ENCODE measurements around the gene ARHGAP31.
"Not testable (repeated sequence)": the region's sequence is repeated elsewhere in the genome, so short reads cannot be mapped to it uniquely, and the experiment has no call there.

ARHGAP31 gene

DNA sequence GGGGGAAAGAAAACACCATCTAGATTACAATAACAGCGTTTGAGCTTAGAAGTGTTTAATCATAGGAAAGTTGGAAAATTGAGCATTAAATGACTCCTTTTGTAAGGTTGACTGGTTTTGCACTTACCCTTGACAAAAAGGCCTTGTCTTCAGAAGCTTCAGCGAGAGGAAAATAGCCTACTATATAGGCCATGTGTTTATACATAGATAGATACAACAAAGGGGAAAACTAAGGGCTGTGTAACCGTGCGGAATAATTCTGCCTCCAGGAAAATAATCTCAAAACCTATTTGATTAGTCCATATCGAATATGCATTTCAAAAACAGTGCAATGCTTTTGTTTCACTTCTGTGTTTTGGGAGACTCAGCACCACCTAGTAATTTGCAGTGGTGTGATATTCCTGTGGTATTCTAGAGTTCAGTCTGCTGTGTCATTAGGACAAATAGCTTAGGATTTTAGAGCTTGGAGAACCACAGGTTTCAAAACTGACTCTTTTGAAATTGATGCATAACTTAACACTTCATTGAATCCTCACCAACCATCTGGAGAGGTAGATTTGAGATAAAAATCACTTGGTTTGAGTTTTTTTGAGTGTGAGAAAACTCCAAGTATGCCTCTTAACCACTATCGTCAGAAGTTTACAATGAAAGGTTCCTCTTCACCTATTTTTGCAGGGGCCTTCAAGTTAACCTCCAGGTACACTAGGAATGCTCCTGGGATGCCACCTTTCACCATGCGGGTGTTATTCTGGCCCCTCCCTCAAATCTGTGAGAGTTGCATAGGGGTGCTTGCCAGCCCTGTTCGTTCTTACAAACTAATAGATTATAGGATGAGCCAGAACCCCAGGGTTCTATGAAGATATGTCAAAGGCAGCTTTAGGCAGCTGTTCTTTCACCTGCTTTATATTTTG is 1.9 kb downstream of the ARHGAP31 start:
- DNase-seq = no peak

DNA sequence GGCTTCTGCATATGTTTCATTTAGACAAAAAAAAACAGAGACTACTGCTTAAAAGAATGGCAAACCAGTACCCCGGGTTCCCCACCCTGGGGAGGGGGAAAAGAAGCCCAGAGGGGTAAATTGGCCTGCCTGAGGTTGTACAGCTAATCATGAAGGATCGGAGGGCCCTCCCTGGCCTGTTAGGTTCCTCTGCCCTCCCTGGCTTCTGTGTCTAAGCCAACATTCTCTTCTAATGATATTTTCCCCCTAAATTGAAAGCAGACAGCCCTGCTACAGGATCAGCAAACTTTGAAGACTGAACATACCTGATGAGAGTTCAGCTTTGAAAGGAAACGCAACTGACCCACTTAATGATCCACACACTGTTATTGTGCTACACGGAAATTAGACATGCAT is 2.5 kb downstream of the ARHGAP31 start:
- no peak for DNase-seq

DNA sequence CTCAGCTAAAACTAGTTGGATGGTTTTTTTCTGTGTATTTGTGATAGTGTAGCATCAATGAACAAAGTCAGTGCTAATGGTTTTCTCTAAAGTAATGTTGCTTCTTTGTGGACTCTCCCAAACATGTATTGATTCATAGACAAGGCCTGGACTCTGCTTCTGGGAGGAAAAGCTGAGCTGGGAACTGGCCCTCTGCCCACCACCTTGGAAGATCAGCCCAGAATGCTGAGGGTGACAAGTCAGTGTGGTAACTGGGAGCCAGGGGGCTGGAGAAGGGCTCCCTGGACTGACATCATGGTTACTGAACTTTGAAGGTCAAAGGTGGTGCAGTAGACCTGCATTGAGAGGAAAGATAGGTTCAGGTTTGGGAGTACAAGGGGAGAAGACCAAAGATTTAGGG is 3.0 kb downstream of the ARHGAP31 start:
- DNase-seq = no peak

DNA sequence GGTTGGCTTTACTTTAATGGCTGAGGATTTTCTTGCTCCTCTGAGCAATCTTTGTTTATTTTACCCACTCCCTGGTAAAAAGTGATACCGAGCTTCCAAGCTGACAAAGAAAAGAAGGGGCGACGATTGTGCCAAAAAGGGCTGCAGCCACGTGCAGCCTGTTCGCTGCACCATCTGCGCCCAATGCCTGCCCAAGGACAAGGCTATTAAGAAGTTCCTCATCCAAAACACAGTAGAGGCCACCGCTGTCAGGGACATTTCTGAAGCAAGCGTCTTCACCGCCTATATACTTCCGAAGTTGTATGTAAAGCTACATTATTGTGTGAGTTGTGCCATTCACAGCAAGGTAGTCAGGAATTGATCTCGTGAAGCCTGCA is 4.4 kb downstream of the ARHGAP31 start:
- no peak for DNase-seq

DNA sequence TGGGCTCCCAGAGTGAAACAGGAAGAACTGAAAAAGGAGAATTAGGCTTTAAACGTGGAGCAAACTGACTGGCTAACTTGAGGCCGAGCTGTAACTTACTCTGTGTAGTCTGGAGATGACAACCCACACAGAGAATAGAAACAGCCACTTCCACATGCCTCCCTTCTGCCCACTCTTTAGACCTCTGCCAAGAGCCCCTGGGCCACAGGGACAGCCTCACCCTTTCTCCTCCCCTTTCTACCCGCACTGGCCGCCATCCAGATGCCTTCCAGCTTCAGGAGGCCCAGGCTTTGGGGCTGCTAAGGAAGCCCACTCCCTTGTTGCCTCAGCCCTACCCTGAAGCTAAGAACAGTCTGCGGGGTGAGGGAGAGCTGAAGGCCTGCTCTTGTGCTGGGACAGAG is 6.8 kb downstream of the ARHGAP31 start:
- DNase-seq = no peak

DNA sequence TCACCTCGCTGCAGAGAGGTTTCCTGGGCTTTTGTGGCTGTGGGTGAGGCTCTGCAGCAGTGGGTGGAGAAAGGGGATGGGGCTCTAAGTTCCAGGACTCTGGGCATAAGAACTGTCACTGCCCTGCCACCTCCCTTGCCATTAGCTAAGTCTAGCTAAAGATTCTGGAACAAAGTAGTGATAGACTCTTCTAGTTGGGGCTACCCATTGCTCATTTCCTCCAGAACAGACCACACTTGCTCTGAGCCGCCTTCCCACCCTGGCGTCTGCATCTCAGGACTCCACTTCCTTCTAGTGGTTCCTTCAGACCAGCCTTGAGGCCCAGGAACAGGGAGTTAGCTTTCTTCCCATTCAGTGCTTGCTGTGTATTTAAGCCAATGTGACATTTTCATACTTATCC is 7.5 kb downstream of the ARHGAP31 start:
- no peak for DNase-seq

DNA sequence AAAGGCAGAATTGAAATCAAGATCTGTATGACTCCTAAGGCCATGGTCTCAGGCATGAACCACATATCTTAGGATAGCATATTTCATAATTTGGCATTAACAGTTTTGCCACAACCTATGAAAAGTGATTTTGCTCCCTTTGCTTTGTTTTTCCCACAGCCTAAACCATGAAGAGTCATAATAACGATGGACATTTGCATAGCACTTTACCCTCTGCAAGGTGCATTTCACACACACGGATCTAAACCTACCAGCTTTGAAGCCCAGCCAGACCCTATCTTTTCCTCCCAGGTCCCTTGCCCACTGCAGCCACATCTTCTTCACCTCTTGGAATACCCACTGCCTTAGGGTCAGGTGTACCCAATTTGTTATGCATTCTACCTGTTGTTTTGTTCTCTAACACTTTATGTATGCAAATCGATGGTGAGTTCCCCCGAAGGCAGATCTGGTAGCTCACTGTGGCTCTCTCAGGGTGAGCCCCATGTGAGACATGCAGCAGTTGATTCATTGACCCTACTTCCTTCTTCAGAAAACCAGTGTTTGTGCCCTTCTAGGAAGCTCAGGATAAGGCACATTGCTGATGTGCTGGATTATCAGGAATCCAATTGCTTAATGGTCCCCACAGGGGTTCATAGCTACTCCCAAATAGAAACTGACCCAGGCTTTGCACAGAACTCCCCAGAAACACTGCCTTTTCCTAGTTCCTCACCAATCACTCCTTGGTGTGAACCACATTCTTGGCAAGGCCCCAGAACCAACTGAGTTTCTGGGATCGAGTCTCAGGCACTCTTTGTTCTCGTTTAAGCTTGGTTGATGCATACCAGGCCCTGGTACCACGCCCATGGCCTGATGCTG is 8.7 kb downstream of the ARHGAP31 start:
- no peak for DNase-seq

DNA sequence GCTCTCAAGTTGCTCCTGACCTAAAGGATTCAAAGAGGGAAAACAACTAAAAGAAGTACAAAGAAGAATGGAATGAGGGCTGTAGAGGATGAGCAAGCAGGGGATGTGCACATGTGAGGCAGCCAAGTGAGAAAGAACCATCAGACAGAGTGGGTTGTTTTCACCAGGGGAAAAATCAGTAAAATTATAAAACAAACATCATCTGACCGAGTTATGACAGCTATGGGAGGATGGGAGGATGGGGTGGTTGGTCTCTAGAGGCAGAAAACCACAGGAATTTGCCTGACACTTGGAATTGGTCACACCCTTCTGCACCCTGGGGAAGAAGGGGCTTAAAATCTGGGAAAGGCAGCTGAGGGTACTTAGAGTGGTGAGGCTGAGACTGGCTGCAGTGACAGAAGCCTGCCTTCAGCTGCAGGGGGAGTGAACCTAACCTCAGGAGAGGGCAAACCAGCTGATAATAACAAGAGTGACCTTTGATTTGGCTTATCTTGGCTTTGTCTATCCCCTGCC is 10.1 kb downstream of the ARHGAP31 start:
- no peak for DNase-seq

DNA sequence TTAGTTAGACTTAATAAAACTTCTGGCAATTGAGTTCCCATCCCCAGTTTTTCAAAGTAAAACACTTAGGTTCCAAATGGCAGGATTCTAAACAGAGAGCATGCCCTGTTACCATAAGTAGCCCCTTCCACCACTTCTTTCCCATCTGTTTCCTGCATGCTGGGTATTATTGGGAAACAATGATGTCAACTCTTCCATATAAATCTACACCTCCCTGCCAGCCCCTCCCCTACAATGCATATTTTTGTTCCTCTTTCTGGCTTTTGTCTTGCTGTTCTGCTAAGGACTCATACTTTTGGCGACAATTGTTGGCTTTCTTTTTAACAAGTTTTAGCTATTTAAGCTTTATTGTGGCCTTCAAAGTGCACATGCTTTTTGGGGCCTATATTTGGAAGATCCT is 11.1 kb downstream of the ARHGAP31 start:
- DNase-seq = peak; percentile 14

DNA sequence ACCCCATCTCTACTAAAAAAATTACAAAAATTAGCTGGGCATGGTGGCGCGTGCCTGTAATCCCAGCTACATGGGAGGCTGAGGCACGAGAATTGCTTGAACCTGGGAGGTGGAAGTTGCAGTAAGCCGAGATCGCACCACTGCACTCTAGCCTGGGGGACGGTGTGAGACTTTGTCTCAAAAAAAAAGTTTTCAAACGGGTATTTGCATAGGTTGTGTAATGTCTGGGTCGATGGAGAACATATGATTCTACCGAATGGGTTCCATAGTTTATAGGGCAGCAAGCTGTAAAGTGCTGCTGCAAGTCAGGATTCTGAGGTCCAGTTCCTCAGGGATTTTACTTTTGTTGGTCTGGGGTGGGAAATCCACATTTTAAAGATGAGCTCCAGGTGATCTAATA is 12.2 kb downstream of the ARHGAP31 start:
- DNase-seq = not testable (repeated sequence)

DNA sequence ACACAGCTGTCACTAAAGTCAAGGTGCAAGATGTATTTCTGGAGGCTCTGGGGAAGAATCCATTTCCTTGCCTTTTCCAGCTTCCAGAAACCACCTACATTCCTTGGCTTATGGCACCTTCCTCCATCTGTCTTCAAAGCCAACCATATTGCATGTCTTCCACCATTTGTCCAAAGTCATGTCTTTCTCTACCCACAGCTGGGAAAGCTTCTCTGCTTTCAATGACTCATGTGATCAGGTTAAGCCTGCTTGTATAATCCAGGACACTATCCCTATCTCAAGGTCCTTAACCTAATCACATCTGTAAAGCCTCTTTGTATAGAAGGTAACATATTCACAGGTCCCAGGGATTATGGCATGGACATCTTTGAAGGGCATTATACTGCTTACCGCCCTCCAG is 14.2 kb downstream of the ARHGAP31 start:
- no peak for DNase-seq

DNA sequence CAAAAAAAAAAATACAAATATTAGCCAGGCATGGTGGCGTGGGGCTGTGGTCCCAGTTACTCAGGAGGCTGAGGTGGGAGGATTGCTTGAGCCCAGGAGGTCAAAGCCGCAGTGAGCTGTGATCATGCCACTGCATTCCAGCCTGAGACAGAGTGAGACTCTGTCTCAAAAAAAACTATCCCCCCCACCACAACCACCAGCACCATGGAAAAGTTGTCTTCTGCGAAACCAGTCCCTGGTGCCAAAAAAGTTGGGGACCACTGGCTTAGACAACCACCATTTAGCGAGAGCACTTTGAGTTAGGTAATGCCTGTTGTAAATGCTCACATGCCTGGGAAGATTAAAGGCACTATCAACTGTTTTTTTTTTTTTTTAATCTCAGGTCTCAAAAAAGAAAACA is 15.4 kb downstream of the ARHGAP31 start:
- no peak for DNase-seq

DNA sequence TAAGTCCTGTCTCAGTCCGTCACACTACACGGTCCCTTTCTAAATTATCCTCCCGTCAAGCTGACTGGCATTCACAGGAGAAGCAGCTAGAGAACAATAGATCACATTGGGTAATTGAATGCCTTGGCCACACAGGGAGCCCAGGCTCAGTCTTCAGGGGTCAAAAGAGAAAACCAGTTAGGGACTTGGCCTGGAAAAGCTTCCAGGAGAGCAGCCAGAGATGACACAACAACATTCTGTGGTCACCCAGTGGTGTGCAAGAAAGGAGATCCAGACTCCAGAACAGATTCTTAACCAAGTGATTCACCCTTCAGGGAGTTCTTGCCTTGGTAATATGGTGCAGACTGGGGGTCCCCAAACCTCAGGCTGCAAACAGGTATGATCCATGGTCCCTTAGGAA is 15.9 kb downstream of the ARHGAP31 start:
- DNase-seq = no peak

DNA sequence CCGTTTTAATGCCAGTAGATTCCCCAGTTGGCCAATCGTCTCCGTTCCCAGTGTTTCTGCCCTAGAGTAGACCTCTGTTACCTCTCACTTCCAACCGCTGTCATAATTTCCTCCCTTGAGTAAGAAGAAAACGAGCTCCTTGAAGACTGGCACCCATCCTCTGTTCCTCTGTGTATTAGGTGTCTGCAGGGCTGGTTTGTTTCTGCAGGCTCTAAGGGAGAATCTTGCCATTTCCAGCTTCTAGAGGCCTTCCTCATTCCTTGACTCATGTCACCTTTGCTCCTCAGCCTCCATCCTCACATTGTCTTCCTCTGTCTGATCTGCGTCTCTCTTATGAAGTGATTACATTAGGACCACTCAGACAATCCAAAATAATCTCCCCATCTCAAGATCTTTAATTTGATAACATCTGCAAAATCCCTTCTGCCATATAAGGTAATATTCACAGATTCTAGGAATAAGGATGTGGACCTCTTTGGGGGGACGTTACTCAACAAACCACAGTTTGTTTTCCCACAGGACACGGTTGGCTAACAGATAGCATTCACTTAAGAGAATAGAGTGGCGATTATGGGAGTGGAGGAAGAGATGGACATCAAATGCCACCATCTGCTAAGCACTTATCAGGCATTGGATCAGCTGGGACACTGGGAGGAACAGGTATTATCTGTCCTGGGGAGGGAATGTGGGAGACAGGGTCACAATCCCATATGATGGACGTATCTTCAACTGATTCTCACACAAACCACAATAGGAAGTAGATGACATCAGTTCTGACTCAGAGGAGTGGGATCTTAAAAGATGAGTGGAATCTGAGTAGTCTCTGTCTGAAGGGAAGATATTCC is 17.1 kb downstream of the ARHGAP31 start:
- DNase-seq = peak; percentile 2

DNA sequence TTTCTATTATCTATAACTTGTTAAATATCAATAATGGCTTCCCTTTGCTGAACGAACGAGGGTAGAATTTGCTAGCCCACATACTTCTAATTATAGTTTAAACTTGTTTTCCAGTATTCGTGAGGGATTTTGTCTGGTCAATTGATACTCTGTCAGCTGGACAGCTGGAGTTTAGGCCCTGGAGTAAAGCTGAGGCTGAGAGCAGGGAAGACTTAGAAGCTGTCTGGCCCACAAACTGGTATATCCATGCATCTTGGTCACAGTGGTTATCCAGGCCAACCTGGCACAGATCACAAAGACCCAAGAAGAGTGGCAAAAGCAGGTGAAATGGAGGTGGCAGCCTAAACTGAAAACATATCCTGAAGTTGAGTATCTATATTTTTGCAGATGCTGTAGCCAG is 19.3 kb downstream of the ARHGAP31 start:
- DNase-seq = no peak

DNA sequence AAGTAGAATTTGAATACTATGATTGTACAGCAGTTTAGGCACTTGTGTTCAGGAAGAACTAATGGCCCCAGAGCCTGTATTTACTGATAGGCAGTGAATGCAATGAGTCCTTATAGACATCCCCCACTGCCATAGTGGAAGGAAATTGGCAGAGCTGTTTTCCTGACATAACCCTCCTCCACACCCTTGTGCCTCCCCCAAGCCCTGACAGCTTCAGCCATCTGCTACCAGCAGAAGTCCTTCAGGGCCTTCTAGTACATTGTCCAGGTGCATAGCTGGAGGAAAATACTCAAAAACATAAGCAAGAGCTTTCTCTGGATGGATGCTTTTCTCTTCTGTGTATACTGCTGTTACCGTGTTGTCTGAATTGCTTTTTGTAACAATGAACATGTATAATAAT is 20.6 kb downstream of the ARHGAP31 start:
- DNase-seq = no peak

DNA sequence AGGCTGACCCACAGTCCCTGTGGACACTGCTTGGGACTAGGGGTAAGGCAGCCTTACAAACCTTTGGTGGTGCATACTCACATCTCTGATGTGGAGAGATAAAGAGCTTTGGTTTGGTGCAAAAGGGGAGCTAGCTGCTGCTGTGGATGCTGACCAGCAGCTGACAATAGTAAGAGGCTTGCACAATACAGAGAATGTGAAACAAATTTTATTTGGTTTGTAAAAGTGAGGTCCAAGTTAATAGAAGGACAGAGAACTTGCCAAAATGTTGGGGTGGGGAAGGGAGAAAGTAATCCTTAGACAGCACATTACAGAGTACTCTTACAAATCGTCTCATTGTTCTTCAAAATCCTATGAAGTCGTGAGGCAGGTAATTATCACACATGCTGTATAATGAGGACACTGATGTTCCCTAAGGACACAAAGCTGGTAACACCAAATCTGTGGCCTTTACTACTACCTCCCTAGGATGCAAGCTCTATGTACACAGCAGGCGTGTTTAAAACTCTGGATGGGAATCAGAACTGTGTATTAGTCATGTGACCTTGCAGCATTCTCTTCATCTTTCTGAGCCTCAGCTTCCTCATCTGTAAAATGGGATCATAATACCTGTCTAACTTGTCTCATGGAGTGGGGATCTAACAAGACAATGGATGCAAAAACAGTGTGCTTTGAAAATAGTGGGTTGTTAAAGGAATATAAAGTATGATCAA is 21.6 kb downstream of the ARHGAP31 start:
- no peak for DNase-seq

DNA sequence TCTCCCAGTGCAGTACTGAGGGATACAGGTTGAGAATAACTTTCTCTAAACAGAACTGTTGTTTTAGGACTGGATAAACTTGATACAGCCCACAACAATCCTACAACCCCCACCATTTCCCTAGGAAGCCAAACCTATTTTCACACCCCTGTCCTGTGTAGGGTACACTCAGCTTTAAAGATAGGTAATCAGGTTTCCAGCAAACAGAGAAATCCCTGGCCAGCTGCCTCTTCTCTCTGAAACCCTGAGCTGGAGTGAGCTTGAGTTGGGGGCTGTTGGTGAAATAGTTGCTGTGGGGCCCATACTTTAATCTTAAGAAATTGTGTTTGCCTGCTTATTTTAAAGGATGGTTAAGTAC is 22.1 kb downstream of the ARHGAP31 start:
- no peak for DNase-seq

DNA sequence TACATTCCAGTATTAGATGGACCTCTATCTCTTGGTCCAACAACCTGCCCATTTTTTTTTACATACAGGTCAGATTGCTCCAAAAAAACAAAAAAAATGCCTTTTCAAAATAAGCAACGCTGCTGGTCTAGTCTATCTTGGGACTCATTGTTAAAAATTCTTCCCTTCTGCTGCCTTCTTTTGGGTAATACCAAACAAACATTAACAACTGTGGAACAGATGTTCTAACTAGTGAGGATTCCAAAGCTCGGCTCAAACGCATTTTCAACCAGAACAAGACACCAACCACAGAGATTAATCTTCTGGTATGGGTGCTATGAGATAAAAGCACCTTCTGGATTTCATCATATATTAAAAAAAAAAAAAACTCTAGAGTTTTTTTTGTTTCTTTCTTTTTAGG is 24.7 kb downstream of the ARHGAP31 start:
- DNase-seq = no peak

DNA sequence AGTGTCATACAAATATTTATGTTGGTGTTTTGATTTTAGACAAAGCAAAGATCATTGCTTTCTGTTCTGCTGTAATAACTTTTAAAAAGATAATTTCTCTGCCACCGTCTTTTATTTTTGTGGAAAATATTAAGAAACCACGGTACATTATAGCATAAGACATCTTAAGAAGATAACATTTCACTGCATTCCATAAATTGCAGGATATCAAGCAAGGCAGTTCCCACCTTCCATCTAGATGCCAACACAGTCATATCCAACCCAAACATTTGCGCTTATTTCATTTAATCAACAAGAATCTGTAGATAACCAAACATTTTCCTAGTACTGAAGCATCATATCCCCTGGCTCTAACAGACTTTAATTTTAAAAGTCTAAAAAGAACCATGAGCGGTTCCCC is 25.1 kb downstream of the ARHGAP31 start:
- DNase-seq = no peak

DNA sequence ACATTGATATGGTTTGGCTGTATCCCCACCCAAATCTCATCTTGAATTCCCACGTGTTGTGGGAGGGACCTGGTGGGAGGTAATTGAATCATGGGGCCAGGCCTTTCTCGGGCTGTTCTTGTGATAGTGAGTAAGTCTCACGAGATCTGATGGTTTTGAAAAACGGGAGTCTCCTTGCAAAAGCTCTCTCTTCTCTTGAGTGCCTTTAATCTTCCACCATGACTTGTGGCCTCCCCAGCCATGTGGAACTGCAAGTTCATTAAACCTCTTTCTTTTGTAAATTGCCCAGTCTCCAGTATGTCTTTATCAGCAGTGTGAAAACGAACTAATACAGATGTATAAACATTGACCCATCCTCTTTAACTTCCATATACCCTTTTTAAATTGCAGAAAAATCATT is 26.6 kb downstream of the ARHGAP31 start:
- not testable (repeated sequence) for DNase-seq

Measured in GF-D8 (cell line).